Ishikawa (cell line): Measurements from ENCODE around the gene TEP1.

ENCODE experiments used
- RAD21 ChIP-seq: IDR thresholded peaks from 2 replicates; pipeline ENCODE4 v1.6.1; 2012; ENCODE audit warnings: low read depth
- TF ChIP-seq, protein P1 (sequence below): IDR thresholded peaks from 2 replicates; pipeline ENCODE4 v1.6.1; 2012

DNA sequence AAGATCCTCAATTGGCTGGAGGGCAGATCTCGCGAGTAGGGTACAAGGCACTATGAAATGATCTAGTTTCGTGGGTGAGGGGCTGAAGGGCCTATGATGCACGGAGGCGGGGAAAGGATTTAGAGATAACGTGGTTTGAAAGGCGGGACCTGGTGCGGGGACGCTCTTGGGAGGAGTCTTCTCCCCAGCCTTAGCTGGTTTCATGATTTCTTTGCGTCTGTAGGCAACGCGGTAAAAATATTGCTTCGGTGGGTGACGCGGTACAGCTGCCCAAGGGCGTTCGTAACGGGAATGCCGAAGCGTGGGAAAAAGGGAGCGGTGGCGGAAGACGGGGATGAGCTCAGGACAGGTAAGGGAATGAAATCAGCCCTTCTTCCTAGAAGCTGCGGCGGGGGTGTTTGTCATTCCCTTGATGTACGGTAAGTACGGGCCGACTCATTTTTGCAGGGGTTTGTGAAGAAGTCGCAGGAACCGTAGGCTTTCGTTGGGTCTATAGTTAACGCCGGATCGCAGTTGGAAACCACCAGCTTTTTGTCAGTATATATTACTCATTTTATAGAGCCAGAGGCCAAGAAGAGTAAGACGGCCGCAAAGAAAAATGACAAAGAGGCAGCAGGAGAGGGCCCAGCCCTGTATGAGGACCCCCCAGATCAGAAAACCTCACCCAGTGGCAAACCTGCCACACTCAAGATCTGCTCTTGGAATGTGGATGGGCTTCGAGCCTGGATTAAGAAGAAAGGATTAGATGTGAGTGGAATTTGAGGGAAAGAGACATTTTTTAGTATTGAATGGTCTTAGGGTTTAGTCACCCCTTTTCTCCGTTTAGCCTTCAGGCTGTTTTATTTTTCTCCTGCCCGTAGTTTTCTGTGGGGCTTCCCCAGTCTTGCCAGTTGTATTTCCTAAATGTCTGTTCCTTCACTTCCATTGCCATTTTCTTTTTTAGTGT, 42.3 kb upstream of the TEP1 start:
- TF ChIP-seq RAD21: no peak
- TF ChIP-seq, protein P1, sequence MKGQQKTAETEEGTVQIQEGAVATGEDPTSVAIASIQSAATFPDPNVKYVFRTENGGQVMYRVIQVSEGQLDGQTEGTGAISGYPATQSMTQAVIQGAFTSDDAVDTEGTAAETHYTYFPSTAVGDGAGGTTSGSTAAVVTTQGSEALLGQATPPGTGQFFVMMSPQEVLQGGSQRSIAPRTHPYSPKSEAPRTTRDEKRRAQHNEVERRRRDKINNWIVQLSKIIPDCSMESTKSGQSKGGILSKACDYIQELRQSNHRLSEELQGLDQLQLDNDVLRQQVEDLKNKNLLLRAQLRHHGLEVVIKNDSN: no peak
